Measurements from ENCODE around the gene NAALADL2. TPM values are rescaled to one million over a fixed set of nuclear protein-coding genes. Genes with fewer than 3 reads are reported as not detected.

Gene NAALADL2
- total and polyA plus RNA-seq, 2 donors (not counting 3 experiments of a cell fraction or from before 2014, with no cell fraction given), result 1.1 to 4.0 TPM

GRCh38 chr3:175242243-175242642 is 383.1 kb downstream of the NAALADL2 start:
- Histone ChIP-seq H3K4me2 (ENCODE audit: insufficient read depth, low read length) (no peak overlapping the region), H3K4me1 (ENCODE audit: control insufficient read depth, extremely low read depth, insufficient read depth, low read length) (no peaks in the 10 kb centered on the region), H3K9me1 (replicated peaks; ENCODE audit: control insufficient read depth, extremely low read depth, insufficient read depth, low read length) (no peaks in the 10 kb centered on the region), H3K27ac (ENCODE audit: insufficient read depth, low read depth, low read length) (no peak overlapping the region), H3K4me3 (replicated peaks in 1 of 3; ENCODE audit: insufficient read depth in 1 of 3, low read depth in 1 of 3, low read length in 3 of 3) (no peak overlapping the region), H3K79me2 (ENCODE audit: control insufficient read depth, insufficient read depth, low read length) (no peaks in the 10 kb centered on the region), H3K27me3 (ENCODE audit: control insufficient read depth in 2 of 2, insufficient read depth in 2 of 2, low read length in 2 of 2) (no peaks in the 10 kb centered on the region), H3K9me3 (replicated peaks; ENCODE audit: control insufficient read depth, insufficient read depth, low read length) (no peaks in the 10 kb centered on the region), H2AFZ (ENCODE audit: low read depth, low read length) (no peak overlapping the region), H3K9ac (replicated peaks; ENCODE audit: extremely low read depth, insufficient read depth, low read length) (no peak overlapping the region), H3K36me3 (ENCODE audit: control insufficient read depth in 2 of 2, extremely low read depth in 1 of 2, insufficient read depth in 2 of 2, low read length in 2 of 2) (no peaks in the 10 kb centered on the region), H4K20me1 (replicated peaks; ENCODE audit: control insufficient read depth, extremely low read depth, insufficient read depth, low read length) (no peaks in the 10 kb centered on the region)
- dilution Hi-C loops (cut with MboI; ENCODE audit: extremely low pct_ligation_motif_present, low sequenced_read_pairs) (no loop called here), intact Hi-C loops (cut with micrococcal nuclease) (no loop called here)
- DNase-seq (ENCODE audit: low read depth, low spot score), result no peak
- BruUV-seq (replicated peaks), result no TSS peak
- TF ChIP-seq POLR2AphosphoS5 (IDR thresholded peaks at IDR 0.05; ENCODE audit: insufficient read depth, low read depth, low read length) (no peak), FOS (IDR thresholded peaks at IDR 0.05; ENCODE audit: borderline replicate concordance, insufficient read depth, low read length) (no peak), EZH2 (IDR thresholded peaks at IDR 0.05; ENCODE audit: borderline replicate concordance, low read depth, low read length, severe bottlenecking) (no peak), GATA2 (IDR thresholded peaks at IDR 0.05; ENCODE audit: insufficient read depth, insufficient read length, low read depth, low read length) (no peak), POLR2A (IDR thresholded peaks at IDR 0.05; ENCODE audit: low read depth, low read length) (no peak), CTCF (IDR thresholded peaks at IDR 0.05; ENCODE audit: extremely low read depth in 1 of 2, insufficient read depth in 1 of 2, low read depth in 1 of 2, low read length in 2 of 2) (no peak), MYC (IDR thresholded peaks at IDR 0.05; ENCODE audit: low read depth, low read length) (no peak), JUN (IDR thresholded peaks at IDR 0.05; ENCODE audit: borderline replicate concordance, insufficient read depth, insufficient read length, low read depth) (no peak)
- TF ChIP-seq, protein P1, sequence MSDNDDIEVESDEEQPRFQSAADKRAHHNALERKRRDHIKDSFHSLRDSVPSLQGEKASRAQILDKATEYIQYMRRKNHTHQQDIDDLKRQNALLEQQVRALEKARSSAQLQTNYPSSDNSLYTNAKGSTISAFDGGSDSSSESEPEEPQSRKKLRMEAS (IDR thresholded peaks at IDR 0.05; ENCODE audit: insufficient read depth, insufficient read length), result no peak
- ChIA-PET POLR2A (no interaction called here), CTCF (no interaction called here)
- no peak for FAIRE-seq

All from endothelial cell of umbilical vein (primary cell).